ENCODE data around the gene WDR86.

Gene WDR86

GRCh38 chr7:151438864-151439601 is 29.2 kb upstream of the WDR86 start:
- ATAC-seq = no peak
- TF ChIP-seq, protein P1, sequence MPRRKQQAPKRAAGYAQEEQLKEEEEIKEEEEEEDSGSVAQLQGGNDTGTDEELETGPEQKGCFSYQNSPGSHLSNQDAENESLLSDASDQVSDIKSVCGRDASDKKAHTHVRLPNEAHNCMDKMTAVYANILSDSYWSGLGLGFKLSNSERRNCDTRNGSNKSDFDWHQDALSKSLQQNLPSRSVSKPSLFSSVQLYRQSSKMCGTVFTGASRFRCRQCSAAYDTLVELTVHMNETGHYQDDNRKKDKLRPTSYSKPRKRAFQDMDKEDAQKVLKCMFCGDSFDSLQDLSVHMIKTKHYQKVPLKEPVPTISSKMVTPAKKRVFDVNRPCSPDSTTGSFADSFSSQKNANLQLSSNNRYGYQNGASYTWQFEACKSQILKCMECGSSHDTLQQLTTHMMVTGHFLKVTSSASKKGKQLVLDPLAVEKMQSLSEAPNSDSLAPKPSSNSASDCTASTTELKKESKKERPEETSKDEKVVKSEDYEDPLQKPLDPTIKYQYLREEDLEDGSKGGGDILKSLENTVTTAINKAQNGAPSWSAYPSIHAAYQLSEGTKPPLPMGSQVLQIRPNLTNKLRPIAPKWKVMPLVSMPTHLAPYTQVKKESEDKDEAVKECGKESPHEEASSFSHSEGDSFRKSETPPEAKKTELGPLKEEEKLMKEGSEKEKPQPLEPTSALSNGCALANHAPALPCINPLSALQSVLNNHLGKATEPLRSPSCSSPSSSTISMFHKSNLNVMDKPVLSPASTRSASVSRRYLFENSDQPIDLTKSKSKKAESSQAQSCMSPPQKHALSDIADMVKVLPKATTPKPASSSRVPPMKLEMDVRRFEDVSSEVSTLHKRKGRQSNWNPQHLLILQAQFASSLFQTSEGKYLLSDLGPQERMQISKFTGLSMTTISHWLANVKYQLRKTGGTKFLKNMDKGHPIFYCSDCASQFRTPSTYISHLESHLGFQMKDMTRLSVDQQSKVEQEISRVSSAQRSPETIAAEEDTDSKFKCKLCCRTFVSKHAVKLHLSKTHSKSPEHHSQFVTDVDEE (CRISPR knock-in tag; IDR thresholded peaks at IDR 0.05) = no peak
- TF ChIP-seq TCF4 (CRISPR knock-in tag; IDR thresholded peaks at IDR 0.05; ENCODE audit: borderline replicate concordance) (no peak), ARNTL (CRISPR knock-in tag; IDR thresholded peaks at IDR 0.05; ENCODE audit: borderline replicate concordance, low read depth) (no peak), GLIS3 (CRISPR knock-in tag; IDR thresholded peaks at IDR 0.05) (no peak), CSDC2 (CRISPR knock-in tag; IDR thresholded peaks at IDR 0.05) (no peak), ZNF565 (CRISPR knock-in tag; conservative IDR thresholded peaks at IDR 0.05; ENCODE audit: low read depth) (no peak), ZFP30 (CRISPR knock-in tag; IDR thresholded peaks at IDR 0.05) (no peak), TOX (CRISPR knock-in tag; IDR thresholded peaks at IDR 0.05; ENCODE audit: borderline replicate concordance) (no peak), PATZ1 (CRISPR knock-in tag; IDR thresholded peaks at IDR 0.05; ENCODE audit: borderline replicate concordance) (no peak)
- TF ChIP-seq, protein P2, sequence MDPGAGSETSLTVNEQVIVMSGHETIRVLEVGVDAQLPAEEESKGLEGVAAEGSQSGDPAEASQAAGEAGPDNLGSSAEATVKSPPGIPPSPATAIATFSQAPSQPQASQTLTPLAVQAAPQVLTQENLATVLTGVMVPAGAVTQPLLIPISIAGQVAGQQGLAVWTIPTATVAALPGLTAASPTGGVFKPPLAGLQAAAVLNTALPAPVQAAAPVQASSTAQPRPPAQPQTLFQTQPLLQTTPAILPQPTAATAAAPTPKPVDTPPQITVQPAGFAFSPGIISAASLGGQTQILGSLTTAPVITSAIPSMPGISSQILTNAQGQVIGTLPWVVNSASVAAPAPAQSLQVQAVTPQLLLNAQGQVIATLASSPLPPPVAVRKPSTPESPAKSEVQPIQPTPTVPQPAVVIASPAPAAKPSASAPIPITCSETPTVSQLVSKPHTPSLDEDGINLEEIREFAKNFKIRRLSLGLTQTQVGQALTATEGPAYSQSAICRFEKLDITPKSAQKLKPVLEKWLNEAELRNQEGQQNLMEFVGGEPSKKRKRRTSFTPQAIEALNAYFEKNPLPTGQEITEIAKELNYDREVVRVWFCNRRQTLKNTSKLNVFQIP (CRISPR knock-in tag; IDR thresholded peaks at IDR 0.05; ENCODE audit: borderline replicate concordance, low read depth) = no peak
- TF ChIP-seq, protein P3, sequence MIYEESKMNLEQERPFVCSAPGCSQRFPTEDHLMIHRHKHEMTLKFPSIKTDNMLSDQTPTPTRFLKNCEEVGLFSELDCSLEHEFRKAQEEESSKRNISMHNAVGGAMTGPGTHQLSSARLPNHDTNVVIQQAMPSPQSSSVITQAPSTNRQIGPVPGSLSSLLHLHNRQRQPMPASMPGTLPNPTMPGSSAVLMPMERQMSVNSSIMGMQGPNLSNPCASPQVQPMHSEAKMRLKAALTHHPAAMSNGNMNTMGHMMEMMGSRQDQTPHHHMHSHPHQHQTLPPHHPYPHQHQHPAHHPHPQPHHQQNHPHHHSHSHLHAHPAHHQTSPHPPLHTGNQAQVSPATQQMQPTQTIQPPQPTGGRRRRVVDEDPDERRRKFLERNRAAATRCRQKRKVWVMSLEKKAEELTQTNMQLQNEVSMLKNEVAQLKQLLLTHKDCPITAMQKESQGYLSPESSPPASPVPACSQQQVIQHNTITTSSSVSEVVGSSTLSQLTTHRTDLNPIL (CRISPR knock-in tag; IDR thresholded peaks at IDR 0.05; ENCODE audit: low read depth) = no peak

DNA sequence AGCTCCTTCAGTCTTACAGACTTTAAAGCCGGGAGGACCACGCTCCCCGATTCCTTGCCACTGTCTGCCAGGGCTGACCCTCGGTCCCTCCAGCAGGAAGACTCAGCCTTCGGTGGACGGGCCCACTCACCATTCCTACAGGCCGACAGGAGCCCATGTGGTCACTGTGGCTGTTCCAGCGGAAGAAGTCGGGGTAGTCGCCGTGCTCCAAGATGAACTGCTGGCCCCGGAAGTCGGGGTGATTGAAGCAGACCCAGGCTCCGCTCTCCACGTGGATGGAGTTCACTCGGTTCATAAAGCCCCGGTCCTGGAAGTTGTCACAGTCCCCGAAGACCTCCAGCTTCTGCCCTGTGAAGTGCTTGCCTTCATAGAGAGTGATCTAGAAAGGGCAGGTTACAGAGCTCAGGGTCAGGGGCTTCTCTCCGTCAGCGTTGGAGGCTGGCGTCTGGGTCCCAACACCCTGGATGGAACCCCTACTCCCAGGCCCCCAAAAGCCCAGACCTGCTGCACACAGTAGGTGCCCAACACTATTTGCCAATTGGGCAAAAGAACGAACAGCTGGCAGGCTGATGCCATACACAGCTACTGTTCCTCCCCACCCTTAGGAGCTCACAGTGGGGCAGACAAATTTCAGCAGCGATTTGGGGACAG is 28.2 kb upstream of the WDR86 start:
- TF ChIP-seq RARB (CRISPR knock-in tag; IDR thresholded peaks at IDR 0.05) = no peak
- no peak for TF ChIP-seq ARNTL (CRISPR knock-in tag; IDR thresholded peaks at IDR 0.05; ENCODE audit: borderline replicate concordance, low read depth)
- no peak for TF ChIP-seq PATZ1 (CRISPR knock-in tag; IDR thresholded peaks at IDR 0.05; ENCODE audit: borderline replicate concordance)
- no peak for TF ChIP-seq TOX (CRISPR knock-in tag; IDR thresholded peaks at IDR 0.05; ENCODE audit: borderline replicate concordance)
- TF ChIP-seq TCF4 (CRISPR knock-in tag; IDR thresholded peaks at IDR 0.05; ENCODE audit: borderline replicate concordance) = no peak
- TF ChIP-seq, protein P3 (CRISPR knock-in tag; IDR thresholded peaks at IDR 0.05; ENCODE audit: low read depth) = no peak
- no peak for TF ChIP-seq ZNF70 (CRISPR knock-in tag; IDR thresholded peaks at IDR 0.05)
- TF ChIP-seq OSR1 (CRISPR knock-in tag; IDR thresholded peaks at IDR 0.05) = no peak
- TF ChIP-seq, protein P2 (CRISPR knock-in tag; IDR thresholded peaks at IDR 0.05; ENCODE audit: borderline replicate concordance, low read depth) = no peak
- TF ChIP-seq ISL1 (CRISPR knock-in tag; IDR thresholded peaks at IDR 0.05) = no peak
- TF ChIP-seq, protein P1 (CRISPR knock-in tag; IDR thresholded peaks at IDR 0.05) = no peak
- no peak for TF ChIP-seq ZFP3 (CRISPR knock-in tag; IDR thresholded peaks at IDR 0.05)
- TF ChIP-seq PPARA (CRISPR knock-in tag; IDR thresholded peaks at IDR 0.05; ENCODE audit: borderline replicate concordance) = no peak
- no peak for TF ChIP-seq ESRRG (CRISPR knock-in tag; IDR thresholded peaks at IDR 0.05)
- TF ChIP-seq GLIS3 (CRISPR knock-in tag; IDR thresholded peaks at IDR 0.05) = no peak
- no peak for TF ChIP-seq SNAI2 (CRISPR knock-in tag; IDR thresholded peaks at IDR 0.05)
- no peak for TF ChIP-seq ZC3H10 (CRISPR knock-in tag; IDR thresholded peaks at IDR 0.05)
- no peak for ATAC-seq

Measured in SK-N-SH treated with all-trans-retinoic acid at 6 μM for 48 hours (cell line).